ENCODE measurements around the gene PHF19. TPM values are rescaled to one million over a fixed set of nuclear protein-coding genes. Genes with fewer than 3 reads are reported as not detected.

The PHF19 gene
- total RNA-seq, 4 donors from 2014 or later, result 11.5 to 22.1 (median 17.8) TPM

- intact Hi-C loops (cut with DNase I; ENCODE audit: low total_unique reads), result no loop called here
- no peak for DNase-seq (ENCODE audit: low spot score in 2 of 2)
- no peak for TF ChIP-seq POLR2A (IDR thresholded peaks at IDR 0.05)
- WGBS, 2 donors, result 87 to 88% methylated on average over 12 of the region's 12 CpGs
- H3K4me3 ChIP-seq (ENCODE audit: low read depth, poor library complexity, severe bottlenecking), result no peak overlapping the region
Observed at GRCh38 chr9:120901755-120902568, 25.0 kb upstream of the PHF19 start.

GRCh38 chr9:120900824-120901223 lies 23.8 kb upstream of the PHF19 start:
- no peak overlapping the region for H3K4me3 ChIP-seq (ENCODE audit: low read depth, poor library complexity, severe bottlenecking)
- intact Hi-C loops (cut with DNase I; ENCODE audit: low total_unique reads), result no loop called here
- TF ChIP-seq POLR2A (IDR thresholded peaks at IDR 0.05) (no peak), CTCF (IDR thresholded peaks at IDR 0.05) (no peak)
- 81% methylated on average over 3 of the region's 3 CpGs for WGBS, 2 donors
- DNase-seq (ENCODE audit: low spot score in 2 of 2), result no peak

GRCh38 chr9:120899490-120900068 lies 22.6 kb upstream of the PHF19 start:
- intact Hi-C loops (cut with DNase I; ENCODE audit: low total_unique reads), result no loop called here
- 84 to 96% methylated on average over 6 of the region's 6 CpGs for WGBS, 2 donors

GRCh38 chr9:120898396-120898795 lies 21.4 kb upstream of the PHF19 start:
- intact Hi-C loops (cut with DNase I; ENCODE audit: low total_unique reads), result no loop called here
- WGBS, 2 donors, result 93 to 97% methylated on average over 3 of the region's 3 CpGs
- TF ChIP-seq POLR2A (IDR thresholded peaks at IDR 0.05) (no peak), CTCF (IDR thresholded peaks at IDR 0.05) (no peak)
- no peak overlapping the region for H3K4me3 ChIP-seq (ENCODE audit: low read depth, poor library complexity, severe bottlenecking)
- no peak for DNase-seq (ENCODE audit: low spot score in 2 of 2)

More at GRCh38 chr9:120899490-120900068, 22.6 kb upstream of the PHF19 start:
- DNase-seq (ENCODE audit: low spot score in 2 of 2), result no peak
- no peak overlapping the region for H3K4me3 ChIP-seq (ENCODE audit: low read depth, poor library complexity, severe bottlenecking)
- TF ChIP-seq CTCF (IDR thresholded peaks at IDR 0.05) (no peak), POLR2A (IDR thresholded peaks at IDR 0.05) (no peak)

- TF ChIP-seq CTCF (IDR thresholded peaks at IDR 0.05), result no peak
- TF ChIP-seq POLR2A (IDR thresholded peaks at IDR 0.05), result no peak
- intact Hi-C loops (cut with DNase I; ENCODE audit: low total_unique reads), result no loop called here
Observed at GRCh38 chr9:120895951-120896350, 19.0 kb upstream of the PHF19 start.

GRCh38 chr9:120894321-120895148 lies 17.5 kb upstream of the PHF19 start:
- WGBS, 2 donors, result 21 to 22% methylated on average over 50 to 61 of the region's 63 CpGs
- H3K4me3 ChIP-seq (ENCODE audit: low read depth, poor library complexity, severe bottlenecking), result no peak overlapping the region
- TF ChIP-seq CTCF (IDR thresholded peaks at IDR 0.05) (no peak), POLR2A (IDR thresholded peaks at IDR 0.05) (no peak)
- intact Hi-C loops (cut with DNase I; ENCODE audit: low total_unique reads), result no loop called here
- DNase-seq (ENCODE audit: low spot score in 2 of 2), result no peak

More at GRCh38 chr9:120895951-120896350, 19.0 kb upstream of the PHF19 start:
- DNase-seq (ENCODE audit: low spot score in 2 of 2), result no peak
- H3K4me3 ChIP-seq (ENCODE audit: low read depth, poor library complexity, severe bottlenecking), result no peak overlapping the region
- 96 to 100% methylated on average over 2 of the region's 2 CpGs for WGBS, 2 donors

Measured in lower leg skin (tissue), 4 donors.